GM06990 (cell line): Measurements from ENCODE around the gene NFKB1.

ENCODE experiments used
- DNase-seq: peaks from one replicate; pipeline ENCODE4 v3.0.0-alpha.2; 2011; ENCODE audit not compliant: insufficient read length; ENCODE audit errors: extremely low read depth
- H3K27me3 ChIP-seq: replicated peaks from 2 replicates; pipeline ENCODE4 v1.6.0; 2011; ENCODE audit warnings: low read length; ENCODE audit not compliant: control insufficient read depth, insufficient read depth
- H3K36me3 ChIP-seq: 2 replicates; pipeline ENCODE4 v1.5.1; 2011; ENCODE audit warnings: low read length; ENCODE audit not compliant: control insufficient read depth, insufficient read depth
- H3K4me3 ChIP-seq: replicated peaks from 2 replicates; pipeline ENCODE4 v1.5.1; 2011; ENCODE audit warnings: low read depth, mild to moderate bottlenecking, control low read depth, low read length
- TF ChIP-seq, protein P1 (sequence below): IDR thresholded peaks from 2 replicates; pipeline ENCODE4 v1.5.1; 2011; ENCODE audit warnings: low read length, control low read depth, mild to moderate bottlenecking, inconsistent platforms; ENCODE audit not compliant: insufficient read depth, poor library complexity, severe bottlenecking

NFKB1 gene

DNA sequence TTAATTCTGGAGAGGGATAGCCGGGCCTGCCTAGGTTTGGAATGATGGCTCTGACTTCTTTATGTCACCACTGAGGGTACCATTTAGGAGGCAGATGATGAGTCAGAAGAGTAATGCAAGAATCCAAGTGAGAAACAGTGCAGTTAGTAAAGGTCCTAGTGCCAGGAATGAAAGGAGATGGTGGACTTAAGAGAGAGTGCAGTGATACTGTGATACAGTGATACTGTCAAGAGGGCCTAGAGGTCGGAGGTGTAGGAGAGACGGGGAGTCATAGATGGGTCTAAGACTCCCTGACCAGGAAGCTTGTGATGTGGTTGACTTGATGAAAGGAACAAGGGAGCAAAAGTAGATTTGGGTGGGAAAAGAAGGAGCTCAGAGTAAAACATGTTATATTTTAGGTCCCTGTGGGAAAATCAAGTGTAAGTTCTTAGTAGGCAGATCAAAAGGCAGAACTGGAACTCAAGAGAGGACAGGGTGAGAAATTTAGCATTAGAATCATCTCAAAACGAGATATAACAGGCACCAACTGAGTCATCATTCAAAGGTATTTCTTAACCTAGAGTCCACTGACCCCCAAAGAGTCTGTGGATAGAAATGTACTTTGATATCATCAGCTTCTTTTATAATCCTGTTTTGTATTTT, 85.0 kb downstream of the NFKB1 start:
- DNase-seq: peak; percentile 20
- TF ChIP-seq, protein P1, sequence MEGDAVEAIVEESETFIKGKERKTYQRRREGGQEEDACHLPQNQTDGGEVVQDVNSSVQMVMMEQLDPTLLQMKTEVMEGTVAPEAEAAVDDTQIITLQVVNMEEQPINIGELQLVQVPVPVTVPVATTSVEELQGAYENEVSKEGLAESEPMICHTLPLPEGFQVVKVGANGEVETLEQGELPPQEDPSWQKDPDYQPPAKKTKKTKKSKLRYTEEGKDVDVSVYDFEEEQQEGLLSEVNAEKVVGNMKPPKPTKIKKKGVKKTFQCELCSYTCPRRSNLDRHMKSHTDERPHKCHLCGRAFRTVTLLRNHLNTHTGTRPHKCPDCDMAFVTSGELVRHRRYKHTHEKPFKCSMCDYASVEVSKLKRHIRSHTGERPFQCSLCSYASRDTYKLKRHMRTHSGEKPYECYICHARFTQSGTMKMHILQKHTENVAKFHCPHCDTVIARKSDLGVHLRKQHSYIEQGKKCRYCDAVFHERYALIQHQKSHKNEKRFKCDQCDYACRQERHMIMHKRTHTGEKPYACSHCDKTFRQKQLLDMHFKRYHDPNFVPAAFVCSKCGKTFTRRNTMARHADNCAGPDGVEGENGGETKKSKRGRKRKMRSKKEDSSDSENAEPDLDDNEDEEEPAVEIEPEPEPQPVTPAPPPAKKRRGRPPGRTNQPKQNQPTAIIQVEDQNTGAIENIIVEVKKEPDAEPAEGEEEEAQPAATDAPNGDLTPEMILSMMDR: no peak
- Histone ChIP-seq H3K4me3 (no peak overlapping the region), H3K36me3 (peaks cover 5% of the 10 kb centered on the region), H3K27me3 (no peaks in the 10 kb centered on the region)

GRCh38 chr4:102586644-102587021, 85.5 kb downstream of the NFKB1 start:
- peaks cover 6% of the 10 kb centered on the region for H3K36me3 ChIP-seq
- TF ChIP-seq, protein P1: no peak
- DNase-seq: no peak

GRCh38 chr4:102589743-102590142, 88.6 kb downstream of the NFKB1 start:
- no peak for DNase-seq

More at GRCh38 chr4:102586644-102587021, 85.5 kb downstream of the NFKB1 start:
- Histone ChIP-seq H3K27me3 (no peaks in the 10 kb centered on the region), H3K4me3 (no peak overlapping the region)

GRCh38 chr4:102592256-102592655, 91.1 kb downstream of the NFKB1 start:
- Histone ChIP-seq H3K27me3 (no peaks in the 10 kb centered on the region), H3K4me3 (no peak overlapping the region), H3K36me3 (peaks cover 8% of the 10 kb centered on the region; the same call in 1 of the 2 replicates)
- TF ChIP-seq, protein P1: no peak
- DNase-seq: no peak

More at GRCh38 chr4:102589743-102590142, 88.6 kb downstream of the NFKB1 start:
- Histone ChIP-seq H3K27me3 (no peaks in the 10 kb centered on the region), H3K36me3 (peaks cover 8% of the 10 kb centered on the region), H3K4me3 (no peak overlapping the region)
- TF ChIP-seq, protein P1: no peak

GRCh38 chr4:102593147-102593546, 92.0 kb downstream of the NFKB1 start:
- DNase-seq: no peak
- H3K27me3 ChIP-seq: no peaks in the 10 kb centered on the region
- H3K4me3 ChIP-seq: no peak overlapping the region
- peaks cover 14% of the 10 kb centered on the region for H3K36me3 ChIP-seq
- TF ChIP-seq, protein P1: no peak

DNA sequence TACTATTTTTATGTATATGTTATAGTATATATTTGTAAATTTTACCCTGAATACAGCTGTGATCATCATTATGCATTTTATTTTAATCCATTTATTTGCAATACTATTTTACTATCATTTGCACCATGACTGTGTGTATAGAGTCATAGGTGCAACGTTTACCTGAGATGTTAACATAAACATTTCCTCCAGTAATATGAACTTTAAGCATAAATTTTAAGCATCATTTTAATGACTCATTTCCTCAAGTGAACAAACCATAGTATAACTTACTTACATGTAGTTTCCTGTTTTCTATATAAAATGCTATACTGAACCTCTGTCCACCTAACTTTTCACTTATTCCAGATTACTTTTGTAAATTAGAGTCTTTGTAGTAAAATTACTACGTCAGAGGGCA, 92.8 kb downstream of the NFKB1 start:
- TF ChIP-seq, protein P1: no peak
- peaks cover 14% of the 10 kb centered on the region for H3K36me3 ChIP-seq
- no peak overlapping the region for H3K4me3 ChIP-seq
- DNase-seq: no peak
- no peaks in the 10 kb centered on the region for H3K27me3 ChIP-seq
